ENCODE data around the gene LIPT2.

The LIPT2 gene

DNA sequence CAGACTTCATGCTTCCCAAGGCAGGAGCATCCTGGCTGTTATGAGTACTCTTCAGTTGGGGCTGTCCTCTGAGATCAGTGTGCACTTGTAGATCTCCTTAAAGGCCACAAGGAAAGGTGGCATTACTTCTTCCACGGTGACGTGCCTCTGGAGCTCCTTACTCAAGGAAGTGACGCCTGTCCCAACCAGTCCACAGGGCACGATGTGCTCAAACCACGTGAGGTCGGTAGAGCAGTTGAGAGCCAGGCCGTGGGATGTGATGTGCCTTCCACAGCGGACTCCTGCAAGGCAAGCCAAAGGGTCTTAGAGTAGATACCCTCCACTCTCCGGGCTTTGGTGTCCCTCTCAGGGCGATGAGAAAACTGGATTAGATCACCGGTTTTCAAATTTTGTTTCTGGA lies 1.4 kb downstream of the LIPT2 start:
- no peak for TF ChIP-seq CTCF (IDR thresholded peaks at IDR 0.05)

DNA sequence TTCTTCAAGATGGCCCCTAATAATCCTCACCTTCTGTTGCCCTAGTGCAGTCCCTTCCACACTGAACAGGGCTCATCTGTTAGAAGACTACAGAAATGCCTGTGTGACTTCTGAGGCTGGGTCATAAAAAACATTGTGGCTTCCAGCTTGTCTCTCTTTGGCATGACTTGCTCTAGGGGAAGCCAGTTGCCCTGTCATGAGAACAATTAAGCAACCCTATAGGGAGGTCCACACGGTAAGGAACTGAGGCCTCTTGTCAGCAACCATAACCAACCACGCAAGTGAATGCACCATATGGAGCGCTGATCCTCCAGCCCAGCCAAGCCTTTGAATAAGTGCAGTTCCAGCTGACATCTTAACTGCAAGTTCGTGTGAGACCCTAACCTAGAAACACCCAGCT lies 2.6 kb downstream of the LIPT2 start:
- no peak for TF ChIP-seq CTCF (IDR thresholded peaks at IDR 0.05)

GRCh38 chr11:74487875-74488274 lies 5.6 kb downstream of the LIPT2 start:
- TF ChIP-seq CTCF (IDR thresholded peaks at IDR 0.05), result no peak

DNA sequence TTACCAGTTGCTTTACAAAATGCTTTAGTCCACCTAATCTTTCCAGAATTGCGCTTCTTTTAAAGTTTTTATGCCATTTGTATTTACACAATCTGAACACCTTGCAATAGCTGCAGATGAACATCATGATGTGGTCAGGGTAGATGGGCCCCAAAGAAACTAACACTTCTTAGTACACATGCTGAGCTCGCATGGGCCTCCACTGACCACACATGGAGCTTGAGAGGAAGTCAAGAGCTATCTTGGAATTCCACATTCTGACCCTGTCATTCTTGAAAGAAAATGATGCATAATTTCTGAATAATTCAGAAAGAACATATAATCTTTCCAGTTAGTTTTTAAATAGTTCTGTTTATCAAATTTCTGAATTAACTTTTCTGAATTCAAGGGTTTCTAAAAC lies 7.7 kb downstream of the LIPT2 start:
- TF ChIP-seq CTCF (IDR thresholded peaks at IDR 0.05), result no peak

DNA sequence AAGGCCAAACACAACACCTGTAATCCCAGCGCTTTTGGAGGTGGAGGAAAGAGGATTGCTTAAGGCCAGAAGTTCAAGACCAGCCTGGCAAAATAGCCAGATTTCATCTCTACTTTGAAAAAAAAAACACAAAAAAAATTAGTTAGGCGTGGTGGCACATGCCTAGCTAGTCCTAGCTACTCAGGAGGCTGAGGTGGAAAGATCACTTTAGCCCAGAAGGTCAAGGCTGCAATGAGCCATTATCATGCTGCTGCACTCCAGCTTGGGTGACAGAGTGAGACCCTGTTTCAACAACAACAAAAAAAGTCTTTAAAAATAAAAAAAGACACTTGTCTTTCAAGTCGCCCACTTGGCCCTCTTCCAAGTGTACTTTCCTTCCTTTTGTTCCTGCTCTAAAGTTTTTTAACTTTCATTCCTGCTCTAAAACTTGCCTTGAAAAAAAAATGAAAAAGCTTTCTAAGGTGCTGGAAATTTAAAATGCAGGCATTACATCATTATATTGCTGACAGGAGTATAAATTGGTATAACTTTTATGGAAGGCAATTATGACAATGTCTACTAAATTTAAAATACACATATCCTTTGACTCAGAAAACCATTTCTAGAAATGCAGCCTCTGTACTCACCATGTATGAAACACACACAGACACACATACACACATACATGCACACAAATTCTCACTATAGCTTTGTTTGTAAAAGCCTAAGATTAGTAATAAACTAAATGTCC lies 12.7 kb downstream of the LIPT2 start:
- no peak for TF ChIP-seq CTCF (IDR thresholded peaks at IDR 0.05)

DNA sequence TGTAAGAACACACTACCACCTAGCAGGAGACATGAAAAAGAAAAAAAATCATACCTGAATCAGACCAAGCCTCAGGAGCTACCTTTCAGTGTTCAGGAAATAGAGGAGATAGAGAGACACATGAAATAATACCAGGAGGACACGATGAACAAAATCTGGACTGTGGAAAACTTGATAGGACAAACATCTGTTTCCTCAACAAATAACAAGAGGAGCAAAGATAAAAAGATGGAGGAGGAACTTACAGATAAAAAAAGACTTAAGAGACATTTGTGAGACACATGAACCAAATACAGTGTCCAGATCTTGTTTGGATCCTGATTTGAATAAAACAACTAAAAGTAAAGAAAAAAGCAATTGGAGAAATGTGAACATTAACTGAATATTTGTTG lies 13.8 kb downstream of the LIPT2 start:
- TF ChIP-seq CTCF (IDR thresholded peaks at IDR 0.05), result no peak

- TF ChIP-seq CTCF (IDR thresholded peaks at IDR 0.05), result no peak
Measured at GRCh38 chr11:74478877-74479731, 14.4 kb downstream of the LIPT2 start.
